B cell (primary cell): Measurements from ENCODE around the gene IL36A.

Source experiments
- CTCF ChIP-seq: fragments of 200-600 bp; IDR thresholded peaks from one replicate; pipeline ENCODE4 v1.8.0; 2022; ENCODE audit warnings: antibody characterized with exemption, mild to moderate bottlenecking
- EZH2 ChIP-seq: IDR thresholded peaks from 2 replicates; pipeline ENCODE4 v1.6.1; 2012; ENCODE audit warnings: borderline replicate concordance, low read depth, mild to moderate bottlenecking, moderate library complexity, low read length; ENCODE audit not compliant: insufficient read depth, poor library complexity, severe bottlenecking

GRCh38 chr2:113039719-113040118, 34.5 kb downstream of the IL36A start:
- no peak for TF ChIP-seq CTCF
- no peak for TF ChIP-seq EZH2
